NCI-H1436 (cell line): ENCODE data around the gene ELOVL5.
A peak's percentile ranks its signal among the peaks of the same experiment; 100 is the strongest.
"Not testable (repeated sequence)": the region's sequence is repeated elsewhere in the genome, so short reads cannot be mapped to it uniquely, and the experiment has no call there.

Experiments
- DNase-seq: peaks from one replicate; lab custom pipeline; 2025; lab: John Stamatoyannopoulos, UW

The ELOVL5 gene

GRCh38 chr6:53348371-53349208 is at the start of gene ELOVL5:
Gene ELOVL5, minus strand, starts transcription at chr6:53348950. Its CDS starts 53,251 bp downstream, at chr6:53295699.
- peak; percentile 96 for DNase-seq

- DNase-seq = no peak
Observed at GRCh38 chr6:53397283-53397682, 48.5 kb upstream of the ELOVL5 start.

- DNase-seq = no peak
Observed at GRCh38 chr6:53395986-53396385, 47.2 kb upstream of the ELOVL5 start.

- no peak for DNase-seq
Observed at GRCh38 chr6:53394704-53395103, 46.0 kb upstream of the ELOVL5 start.

- no peak for DNase-seq
Observed at GRCh38 chr6:53391170-53391569, 42.4 kb upstream of the ELOVL5 start.

- DNase-seq = no peak
Observed at GRCh38 chr6:53390010-53390409, 41.3 kb upstream of the ELOVL5 start.

GRCh38 chr6:53388615-53389014 is 39.9 kb upstream of the ELOVL5 start:
- DNase-seq = not testable (repeated sequence)

GRCh38 chr6:53382421-53382820 is 33.7 kb upstream of the ELOVL5 start:
- no peak for DNase-seq

GRCh38 chr6:53378208-53378607 is 29.5 kb upstream of the ELOVL5 start:
- DNase-seq = no peak

GRCh38 chr6:53377793-53378192 is 29.0 kb upstream of the ELOVL5 start:
- DNase-seq = no peak

- no peak for DNase-seq
Observed at GRCh38 chr6:53377289-53377688, 28.5 kb upstream of the ELOVL5 start.

- DNase-seq = no peak
Observed at GRCh38 chr6:53376661-53377226, 28.0 kb upstream of the ELOVL5 start.

GRCh38 chr6:53375847-53376246 is 27.1 kb upstream of the ELOVL5 start:
- DNase-seq = no peak

- peak; percentile 23 for DNase-seq
Observed at GRCh38 chr6:53373638-53374037, 24.9 kb upstream of the ELOVL5 start.

GRCh38 chr6:53369876-53370515 is 21.2 kb upstream of the ELOVL5 start:
- DNase-seq = no peak

GRCh38 chr6:53369051-53369450 is 20.3 kb upstream of the ELOVL5 start:
- no peak for DNase-seq

- DNase-seq = no peak
Observed at GRCh38 chr6:53366128-53366641, 17.4 kb upstream of the ELOVL5 start.

- no peak for DNase-seq
Observed at GRCh38 chr6:53363341-53364079, 14.8 kb upstream of the ELOVL5 start.

GRCh38 chr6:53361549-53362031 is 12.8 kb upstream of the ELOVL5 start:
- DNase-seq = no peak

GRCh38 chr6:53360093-53360912 is 11.6 kb upstream of the ELOVL5 start:
- DNase-seq = no peak

- no peak for DNase-seq
Observed at GRCh38 chr6:53359843-53360092, 11.0 kb upstream of the ELOVL5 start.
